ENCODE data around the gene SENP5.

The SENP5 gene

DNA sequence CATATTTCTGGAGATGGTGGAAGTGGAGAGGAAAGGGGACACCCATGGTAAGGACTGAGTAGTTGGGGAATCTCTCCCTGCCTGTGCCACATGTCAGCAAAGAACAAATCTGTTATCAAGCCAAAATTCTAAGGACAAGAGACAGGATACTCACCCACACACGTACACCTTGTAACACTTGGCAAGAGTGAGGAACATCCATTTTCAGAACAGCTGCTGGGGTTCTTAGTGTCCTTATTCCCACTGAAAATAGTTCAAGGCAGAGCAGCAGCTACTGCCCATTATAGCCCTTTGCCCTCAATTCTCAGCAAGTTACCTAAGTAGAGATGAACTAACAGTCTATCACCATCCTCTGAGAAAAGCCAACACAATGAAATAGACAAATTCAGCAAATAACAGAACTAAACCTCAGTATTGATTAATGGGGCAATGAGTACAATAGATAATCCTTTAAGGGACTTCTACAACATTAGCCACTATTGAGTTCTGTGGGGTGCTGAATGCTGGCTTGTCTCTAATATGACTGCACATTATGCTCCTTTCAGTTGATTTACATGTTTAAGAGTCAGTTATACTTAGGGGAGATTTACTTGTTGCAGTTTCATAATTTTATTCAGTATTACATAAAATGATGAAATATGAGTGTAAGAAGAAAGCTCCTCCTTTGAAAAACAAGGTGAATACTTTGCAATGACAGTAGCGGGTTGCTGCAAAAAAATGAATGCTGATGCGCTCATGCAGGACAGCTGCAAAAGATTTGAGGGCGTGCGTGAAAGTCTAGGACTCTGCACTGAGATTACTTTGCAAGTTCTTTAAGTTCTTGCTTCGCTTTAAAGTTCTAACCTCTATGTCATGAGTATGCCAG, 22.4 kb downstream of the SENP5 start:
- no peak for DNase-seq (ENCODE audit: low read depth)

DNA sequence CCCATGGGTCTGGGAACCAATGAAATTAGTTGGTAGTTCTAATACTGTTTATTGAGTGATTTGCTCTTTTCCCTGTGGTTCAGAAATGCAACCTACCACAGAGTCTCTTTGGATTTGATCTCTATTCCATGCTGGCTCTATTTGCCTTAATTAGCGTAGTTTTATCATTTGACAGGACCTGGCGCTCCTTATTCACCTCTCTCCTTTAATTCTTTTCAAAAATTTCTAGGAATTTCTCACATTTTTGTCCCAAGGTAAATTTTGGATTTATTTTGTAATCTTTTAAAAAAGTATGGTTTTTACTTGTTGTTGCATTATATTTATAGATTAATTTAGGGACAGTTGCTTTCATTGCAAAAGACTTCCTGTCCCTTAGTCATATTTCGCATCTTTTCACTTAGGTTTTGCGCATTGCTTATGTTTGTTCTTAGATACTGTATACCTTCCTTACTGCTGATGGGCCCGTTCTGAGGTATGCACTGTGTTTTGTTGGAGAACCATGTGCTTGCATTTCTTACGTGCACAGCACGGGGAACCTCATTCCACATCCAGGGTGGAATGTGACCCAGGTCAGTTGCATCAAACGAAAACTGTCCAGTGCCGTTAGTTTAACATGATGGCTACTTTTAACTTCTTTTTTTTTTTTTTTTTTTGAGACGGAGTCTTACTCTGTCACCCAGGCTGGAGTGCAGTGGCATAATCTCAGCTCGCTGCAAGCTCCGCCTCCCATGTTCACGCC, 27.0 kb downstream of the SENP5 start:
- no peak for DNase-seq (ENCODE audit: low read depth)

GRCh38 chr3:196896229-196896628, 28.5 kb downstream of the SENP5 start:
- DNase-seq (ENCODE audit: low read depth), result no peak

- DNase-seq (ENCODE audit: low read depth), result no peak
These were observed 34.0 kb downstream of the SENP5 start for GRCh38 chr3:196901768-196902167.

DNA sequence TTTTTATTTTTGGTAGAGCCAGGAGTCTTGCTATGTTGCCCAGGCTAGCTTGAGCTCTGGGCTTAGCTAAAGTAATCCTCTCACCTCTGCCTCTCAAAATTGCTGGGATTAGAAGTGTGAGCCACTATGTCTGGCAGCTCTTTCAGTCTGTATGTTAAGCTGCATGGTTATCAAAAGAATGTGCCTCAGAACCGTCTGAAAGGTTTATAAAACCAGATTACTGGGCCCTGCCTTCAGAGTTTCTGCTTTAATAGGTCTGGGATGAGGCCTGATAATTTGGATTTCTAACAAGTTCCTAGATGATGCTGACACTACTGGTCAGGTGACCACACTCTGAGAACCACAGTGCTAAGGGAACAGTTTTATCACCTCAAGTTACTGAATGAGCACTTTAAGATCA, 34.6 kb downstream of the SENP5 start:
- DNase-seq (ENCODE audit: low read depth), result no peak

DNA sequence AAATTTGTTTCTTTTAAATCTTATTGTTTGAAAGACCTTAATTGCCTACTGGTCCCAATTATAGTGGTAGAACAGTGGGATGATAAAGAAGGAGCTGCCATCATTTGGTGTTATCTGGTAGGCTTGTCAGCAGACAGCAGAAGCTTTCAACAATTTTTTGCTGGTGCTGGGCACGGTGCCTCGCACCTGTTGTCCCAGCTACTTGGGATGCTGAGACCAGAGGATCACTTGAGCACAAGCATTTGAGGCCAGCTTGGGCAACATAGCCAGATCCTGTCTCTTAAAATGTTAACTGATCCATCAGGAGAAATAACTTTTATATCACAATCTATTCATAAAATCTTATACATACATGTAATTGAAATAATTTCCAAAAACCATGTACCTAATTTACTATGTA, 36.0 kb downstream of the SENP5 start:
- DNase-seq (ENCODE audit: low read depth), result no peak

DNA sequence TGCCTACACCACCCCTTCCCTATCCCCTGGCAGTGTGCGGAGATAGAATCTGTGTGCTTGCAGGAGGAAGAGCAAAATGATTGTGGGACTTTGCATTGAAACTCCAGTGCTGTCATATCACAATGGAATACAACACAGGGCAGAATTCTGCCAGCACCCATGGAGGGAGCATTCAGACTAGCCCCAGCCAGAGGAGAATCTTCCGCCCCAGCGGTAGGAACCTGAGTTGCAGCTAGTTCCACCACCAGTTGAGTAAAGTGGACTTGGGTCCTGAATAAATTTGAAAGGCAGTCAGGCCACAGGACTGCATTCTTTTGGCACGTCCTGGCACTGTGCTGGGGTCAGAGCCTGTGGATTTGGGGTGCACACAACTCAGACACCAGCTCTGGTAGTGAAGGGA, 47.1 kb downstream of the SENP5 start:
- DNase-seq (ENCODE audit: low read depth), result no peak

DNA sequence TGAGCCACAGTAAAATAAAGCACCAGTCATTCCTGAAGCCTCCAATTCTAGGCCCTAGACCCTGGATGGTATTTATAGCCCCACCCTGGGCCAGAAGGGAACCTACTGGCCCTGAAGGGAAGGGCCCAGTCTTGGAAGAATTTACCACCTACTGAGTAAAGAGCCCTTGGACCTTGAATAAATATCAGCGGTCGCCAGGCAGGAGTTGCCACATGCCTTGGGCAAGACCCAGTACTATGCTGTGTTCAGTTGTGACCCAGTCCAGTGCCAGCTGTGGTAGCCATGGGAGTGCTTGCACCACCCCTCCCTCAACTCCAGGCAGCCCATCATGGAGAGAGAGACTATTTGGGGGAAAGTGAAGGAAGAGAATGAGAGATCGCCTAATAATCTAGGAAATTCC, 47.7 kb downstream of the SENP5 start:
- no peak for DNase-seq (ENCODE audit: low read depth)

- DNase-seq (ENCODE audit: low read depth), result no peak
These were observed 48.5 kb downstream of the SENP5 start for GRCh38 chr3:196916221-196916620.

- DNase-seq (ENCODE audit: low read depth), result no peak
These were observed 49.3 kb downstream of the SENP5 start for GRCh38 chr3:196916995-196917394.

GRCh38 chr3:196918968-196919367, 51.2 kb downstream of the SENP5 start:
- DNase-seq (ENCODE audit: low read depth), result no peak

DNA sequence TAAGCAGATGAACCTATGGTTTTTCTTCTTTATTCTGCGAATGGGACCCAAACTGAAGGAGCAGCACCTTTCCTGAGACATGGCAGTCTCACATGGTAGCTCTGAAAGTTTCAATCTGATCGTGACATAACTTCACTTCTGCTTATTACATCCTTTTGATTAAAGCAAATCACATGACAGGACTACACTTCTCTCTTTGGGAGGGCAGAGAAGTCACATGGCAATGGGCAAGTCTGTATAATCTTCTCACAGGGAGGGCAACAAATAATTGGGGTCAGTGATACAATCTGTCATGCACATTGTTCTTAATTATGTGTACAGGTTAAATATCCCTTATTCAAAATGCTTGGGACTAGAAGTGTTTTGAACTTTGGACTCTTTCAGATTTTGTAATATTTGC, 53.0 kb downstream of the SENP5 start:
- DNase-seq (ENCODE audit: low read depth), result no peak

- no peak for DNase-seq (ENCODE audit: low read depth)
These were observed 60.1 kb downstream of the SENP5 start for GRCh38 chr3:196927571-196928453.

DNA sequence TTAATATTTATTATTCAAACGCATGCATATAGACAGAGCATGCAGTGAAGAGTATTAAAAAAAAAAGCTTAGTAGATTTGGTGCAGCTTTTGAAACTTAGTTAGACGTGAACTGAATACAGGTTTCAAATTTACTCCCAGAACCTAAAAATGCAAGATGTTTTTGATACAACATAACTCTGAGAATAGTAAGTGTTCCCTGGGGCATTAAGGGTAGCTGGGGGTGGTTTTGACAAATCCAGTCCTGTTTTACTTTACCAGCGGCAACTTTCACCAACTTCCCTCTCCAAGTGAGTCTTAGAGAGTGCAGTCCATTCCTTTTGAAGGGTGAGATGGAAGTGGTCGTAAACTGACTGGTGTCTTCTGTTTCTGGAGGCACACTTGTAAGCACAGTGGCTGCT, 63.4 kb downstream of the SENP5 start:
- no peak for DNase-seq (ENCODE audit: low read depth)

DNA sequence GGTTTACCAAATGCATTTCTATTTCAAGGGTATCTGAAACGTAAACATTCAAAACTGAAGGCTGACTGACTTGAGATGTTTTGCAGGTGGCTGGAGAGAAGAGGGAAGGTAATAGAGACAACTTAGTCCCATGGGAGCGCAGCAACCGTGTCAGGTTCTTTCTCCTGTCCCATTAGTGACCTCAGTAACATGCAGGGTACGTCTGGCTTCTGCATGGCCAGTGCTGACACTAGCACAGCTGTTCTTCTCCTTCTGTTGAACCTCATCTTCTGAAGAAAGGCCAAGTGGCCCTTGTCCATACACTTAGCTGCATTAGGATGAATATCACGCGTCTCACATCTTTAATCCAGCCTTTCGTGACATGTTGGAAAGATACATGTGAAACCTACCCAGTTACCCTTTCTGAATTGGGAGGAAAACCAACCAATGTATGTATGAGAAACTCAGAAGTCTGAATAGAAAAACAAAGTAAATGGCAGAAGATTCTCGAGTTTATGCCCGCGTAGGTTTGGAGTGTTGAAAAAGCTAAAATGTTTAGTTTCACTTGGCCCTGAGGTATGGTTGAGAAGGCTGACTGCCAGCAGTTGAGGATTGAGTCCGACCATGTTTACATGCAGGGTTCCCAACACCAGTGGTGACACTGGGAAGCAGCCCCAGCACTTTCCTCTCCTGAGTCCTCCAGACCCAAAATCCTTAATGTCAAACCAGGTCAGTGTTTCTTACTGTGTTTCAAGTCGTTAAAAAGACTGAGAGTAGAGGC, 64.3 kb downstream of the SENP5 start:
- no peak for DNase-seq (ENCODE audit: low read depth)

- DNase-seq (ENCODE audit: low read depth), result no peak
These were observed 64.9 kb downstream of the SENP5 start for GRCh38 chr3:196932600-196932999.

- no peak for DNase-seq (ENCODE audit: low read depth)
These were observed 68.6 kb downstream of the SENP5 start for GRCh38 chr3:196936288-196936687.

- no peak for DNase-seq (ENCODE audit: low read depth)
These were observed 70.4 kb downstream of the SENP5 start for GRCh38 chr3:196938124-196938523.

GRCh38 chr3:196938576-196938975, 70.9 kb downstream of the SENP5 start:
- DNase-seq (ENCODE audit: low read depth), result no peak

DNA sequence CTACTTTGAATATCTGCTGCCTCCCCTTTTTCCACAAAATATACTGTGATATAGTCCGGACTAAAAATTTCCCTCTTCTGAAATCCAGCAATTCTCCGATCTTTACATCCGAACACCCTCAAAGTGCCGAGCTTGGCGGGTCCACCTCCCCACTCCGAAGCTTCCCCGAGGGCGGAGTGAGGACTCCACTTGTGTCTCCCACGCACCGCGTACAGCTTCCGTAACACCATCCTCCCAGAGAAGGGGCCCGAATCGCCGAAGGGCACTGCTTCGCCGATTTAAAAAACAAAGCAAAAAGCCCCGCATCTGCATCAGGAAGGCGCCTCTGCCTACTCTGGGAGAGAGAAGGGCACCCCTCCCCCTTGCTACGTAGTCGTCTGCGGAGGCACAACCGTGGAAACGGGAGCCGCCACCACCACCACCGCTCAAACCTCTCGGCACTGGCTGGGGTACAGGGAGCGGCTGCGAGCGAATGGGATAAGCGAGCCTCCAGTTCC, 74.1 kb downstream of the SENP5 start:
- DNase-seq (ENCODE audit: low read depth), result peak; percentile 45

DNA sequence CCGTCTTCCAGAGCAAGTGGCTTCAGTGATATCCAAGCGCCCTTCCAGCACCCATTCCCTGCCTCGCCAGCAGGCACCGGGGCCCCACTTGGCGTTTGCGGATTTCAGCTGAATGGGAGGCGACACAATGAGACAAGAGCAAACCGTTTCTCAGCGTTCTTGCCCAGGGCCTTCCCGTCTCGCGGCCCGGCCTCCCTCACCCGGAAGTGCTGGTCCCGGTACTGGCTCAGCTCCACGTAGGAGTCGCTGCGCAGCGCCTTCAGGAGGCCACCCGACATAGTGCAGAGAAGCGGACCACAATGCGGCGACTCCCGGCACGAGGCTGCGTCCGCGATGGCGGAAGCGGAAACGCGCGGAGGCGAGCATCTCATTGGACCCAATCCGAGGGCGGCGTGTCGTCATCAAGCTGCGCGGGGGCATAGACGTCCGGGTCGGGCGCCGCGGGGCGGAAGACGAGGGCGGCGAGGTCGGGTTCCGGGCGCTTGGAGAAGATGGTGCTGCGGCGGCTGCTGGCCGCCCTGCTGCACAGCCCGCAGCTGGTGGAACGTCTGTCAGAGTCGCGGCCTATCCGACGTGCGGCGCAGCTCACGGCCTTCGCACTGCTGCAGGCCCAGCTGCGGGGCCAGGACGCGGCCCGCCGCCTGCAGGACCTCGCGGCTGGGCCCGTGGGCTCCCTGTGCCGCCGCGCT, 74.7 kb downstream of the SENP5 start, which contains the start of gene NCBP2:
Gene NCBP2 (minus strand): TSS at position 303 of the 689 bp plus-strand sequence. CDS start 25 bp downstream, at position 278.
- DNase-seq (ENCODE audit: low read depth), result peak; percentile 100

Measured in T follicular helper cell (primary cell).